NCI-H1048 (cell line): ENCODE measurements around the gene KLHL11.

Experiments
- DNase-seq: peaks from one replicate; lab custom pipeline; 2025; lab: John Stamatoyannopoulos, UW

KLHL11 gene

GRCh38 chr17:41864836-41865595, at the start of gene KLHL11:
Gene KLHL11 (minus strand): TSS chr17:41865423. CDS start chr17:41865370, 53 bp downstream.
- peak; percentile 68 for DNase-seq

- no peak for DNase-seq
Observed at GRCh38 chr17:41915020-41915419, 49.8 kb upstream of the KLHL11 start.

GRCh38 chr17:41914358-41914766, 49.1 kb upstream of the KLHL11 start:
- no peak for DNase-seq

GRCh38 chr17:41913798-41914197, 48.6 kb upstream of the KLHL11 start:
- DNase-seq: no peak

- DNase-seq: no peak
Observed at GRCh38 chr17:41912925-41913324, 47.7 kb upstream of the KLHL11 start.

- DNase-seq: no peak
Observed at GRCh38 chr17:41910701-41911391, 45.6 kb upstream of the KLHL11 start.

- no peak for DNase-seq
Observed at GRCh38 chr17:41909088-41909487, 43.9 kb upstream of the KLHL11 start.

- no peak for DNase-seq
Observed at GRCh38 chr17:41907633-41908539, 42.7 kb upstream of the KLHL11 start.

- DNase-seq: no peak
Observed at GRCh38 chr17:41907185-41907556, 41.9 kb upstream of the KLHL11 start.

GRCh38 chr17:41906465-41907184, 41.4 kb upstream of the KLHL11 start:
- DNase-seq: no peak

GRCh38 chr17:41905172-41905571, 39.9 kb upstream of the KLHL11 start:
- DNase-seq: no peak

GRCh38 chr17:41904242-41904841, 39.1 kb upstream of the KLHL11 start:
- DNase-seq: no peak

GRCh38 chr17:41901646-41902045, 36.4 kb upstream of the KLHL11 start:
- DNase-seq: no peak

GRCh38 chr17:41896726-41897125, 31.5 kb upstream of the KLHL11 start:
- DNase-seq: no peak

GRCh38 chr17:41895617-41896016, 30.4 kb upstream of the KLHL11 start:
- no peak for DNase-seq

GRCh38 chr17:41894791-41895331, 29.6 kb upstream of the KLHL11 start:
- DNase-seq: no peak

GRCh38 chr17:41893384-41893783, 28.2 kb upstream of the KLHL11 start:
- DNase-seq: no peak

GRCh38 chr17:41892021-41892376, 26.8 kb upstream of the KLHL11 start:
- DNase-seq: no peak

GRCh38 chr17:41891135-41892020, 26.2 kb upstream of the KLHL11 start:
- DNase-seq: no peak

GRCh38 chr17:41888332-41888965, 23.2 kb upstream of the KLHL11 start:
- DNase-seq: no peak
